G401 (cell line): ENCODE data around the gene CACNA1C. TPM values are rescaled to one million over a fixed set of nuclear protein-coding genes. Genes with fewer than 3 reads are reported as not detected.

Source experiments
- DNase-seq: peaks from one replicate; pipeline ENCODE4 v3.0.0-alpha.2; 2015; ENCODE audit warnings: low spot score
- in situ Hi-C: cut with HindIII; loops from 2 replicates; pipeline ENCODE4 v1.10.0; 2016; ENCODE audit warnings: low sequenced_read_pairs, mixed read lengths
- total RNA-seq: library from RNA; depleted of rRNA; stranded (reverse); fragments of >200 nt; shearing (Covaris generic); gene quantifications from 2 replicates; pipeline ENCODE4 v1.2.3, GENCODE V29; 2014

CACNA1C gene
- total RNA-seq, 1 experiment from 2014 or later = 2.8 TPM

DNA sequence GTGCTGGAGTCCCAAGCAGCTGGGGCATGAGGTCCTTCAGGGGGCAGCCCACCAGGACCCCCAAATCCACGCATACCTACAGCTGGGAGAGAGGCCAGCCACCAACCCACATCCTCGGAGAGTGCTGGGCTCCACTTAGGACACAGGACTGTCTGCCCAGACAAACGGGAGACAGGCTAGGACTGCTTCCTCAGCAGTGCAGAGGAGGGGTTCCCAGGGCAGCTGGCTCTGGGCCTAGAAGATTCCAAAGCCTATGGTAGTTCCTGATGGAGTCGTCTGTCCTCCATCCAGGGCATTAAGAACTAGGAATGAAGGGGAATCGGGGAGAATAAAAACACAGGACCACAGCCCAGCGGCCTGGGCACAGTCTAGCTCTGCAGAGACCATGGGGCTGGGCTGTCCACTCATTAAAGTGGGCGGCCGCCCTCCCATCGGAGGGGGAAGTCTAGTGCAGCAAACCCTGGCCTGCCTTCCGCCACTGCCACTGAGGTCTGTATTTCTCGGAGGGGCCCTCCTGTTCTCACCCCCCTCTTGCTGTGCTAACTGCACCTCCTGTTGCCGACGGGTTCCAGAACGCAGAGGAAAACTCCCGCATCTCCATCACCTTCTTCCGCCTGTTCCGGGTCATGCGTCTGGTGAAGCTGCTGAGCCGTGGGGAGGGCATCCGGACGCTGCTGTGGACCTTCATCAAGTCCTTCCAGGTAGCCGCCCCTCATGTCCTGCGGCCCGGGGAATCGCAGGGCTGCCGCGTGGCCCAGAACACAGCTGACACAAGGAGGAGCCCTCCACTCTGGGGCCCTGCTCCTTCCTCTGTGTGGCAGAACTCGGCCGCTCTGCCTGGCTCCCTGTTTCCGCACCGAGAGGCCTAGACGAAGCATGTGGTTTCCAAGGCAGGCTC is 598.5 kb downstream of the CACNA1C start:
- in situ Hi-C loops = no loop called here
- no peak for DNase-seq

- in situ Hi-C loops = no loop called here
- DNase-seq = no peak
Measured at GRCh38 chr12:2652011-2652400, 599.2 kb downstream of the CACNA1C start.

GRCh38 chr12:2652401-2653081 is 599.8 kb downstream of the CACNA1C start:
- no peak for DNase-seq

DNA sequence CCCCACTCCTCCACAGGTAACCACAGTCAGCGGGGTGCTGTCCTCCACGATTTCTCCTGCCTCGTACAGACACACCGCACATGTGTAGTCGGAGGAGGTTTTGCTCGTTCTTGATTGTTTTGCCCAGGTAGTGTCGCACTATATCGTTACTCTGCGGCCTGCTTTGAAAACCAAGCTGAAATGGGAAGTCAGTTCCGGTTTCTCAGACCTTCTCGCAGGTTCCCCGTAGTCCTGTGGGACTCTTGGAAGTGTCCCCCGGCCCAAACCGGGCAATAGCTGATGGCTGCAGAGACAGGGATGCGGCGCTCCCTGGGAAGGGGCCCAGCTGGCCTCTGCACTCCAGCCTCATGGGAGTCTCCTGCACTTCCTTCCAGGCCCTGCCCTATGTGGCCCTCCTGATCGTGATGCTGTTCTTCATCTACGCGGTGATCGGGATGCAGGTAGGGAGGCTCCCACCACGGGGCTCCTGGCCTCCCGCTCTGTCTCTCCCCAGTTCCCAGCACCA is 600.7 kb downstream of the CACNA1C start:
- in situ Hi-C loops = no loop called here
- DNase-seq = no peak

More at GRCh38 chr12:2652401-2653081, 599.8 kb downstream of the CACNA1C start:
- in situ Hi-C loops = no loop called here

DNA sequence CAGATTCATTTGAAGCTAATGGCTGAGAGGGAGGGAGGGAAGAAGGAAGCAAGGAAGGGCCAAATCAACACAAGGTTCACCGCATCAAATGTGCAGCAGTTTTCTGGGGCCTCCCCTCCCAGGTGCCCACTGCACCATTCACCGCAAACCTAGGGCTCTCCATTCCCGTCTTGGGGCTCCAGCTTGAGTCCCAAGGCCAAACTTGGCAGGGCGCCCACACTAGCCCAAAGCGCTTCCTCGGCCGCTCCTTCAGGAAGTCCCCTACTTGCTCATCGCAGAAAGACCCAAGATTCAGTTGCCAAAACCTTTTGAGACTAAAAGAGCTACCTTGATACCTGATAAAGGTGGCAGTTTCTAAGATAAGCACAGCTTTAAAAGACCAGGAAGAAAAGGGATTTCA is 601.5 kb downstream of the CACNA1C start:
- in situ Hi-C loops = no loop called here
- DNase-seq = no peak

- in situ Hi-C loops = no loop called here
- DNase-seq = no peak
Measured at GRCh38 chr12:2654741-2655140, 602.0 kb downstream of the CACNA1C start.

- in situ Hi-C loops = no loop called here
- no peak for DNase-seq
Measured at GRCh38 chr12:2662524-2662923, 609.7 kb downstream of the CACNA1C start.

GRCh38 chr12:2664721-2665577 is 612.2 kb downstream of the CACNA1C start:
- DNase-seq = no peak
- in situ Hi-C loops = no loop called here

- in situ Hi-C loops = no loop called here
- DNase-seq = no peak
Measured at GRCh38 chr12:2666411-2666810, 613.6 kb downstream of the CACNA1C start.

GRCh38 chr12:2666846-2667245 is 614.1 kb downstream of the CACNA1C start:
- no peak for DNase-seq
- in situ Hi-C loops = no loop called here

DNA sequence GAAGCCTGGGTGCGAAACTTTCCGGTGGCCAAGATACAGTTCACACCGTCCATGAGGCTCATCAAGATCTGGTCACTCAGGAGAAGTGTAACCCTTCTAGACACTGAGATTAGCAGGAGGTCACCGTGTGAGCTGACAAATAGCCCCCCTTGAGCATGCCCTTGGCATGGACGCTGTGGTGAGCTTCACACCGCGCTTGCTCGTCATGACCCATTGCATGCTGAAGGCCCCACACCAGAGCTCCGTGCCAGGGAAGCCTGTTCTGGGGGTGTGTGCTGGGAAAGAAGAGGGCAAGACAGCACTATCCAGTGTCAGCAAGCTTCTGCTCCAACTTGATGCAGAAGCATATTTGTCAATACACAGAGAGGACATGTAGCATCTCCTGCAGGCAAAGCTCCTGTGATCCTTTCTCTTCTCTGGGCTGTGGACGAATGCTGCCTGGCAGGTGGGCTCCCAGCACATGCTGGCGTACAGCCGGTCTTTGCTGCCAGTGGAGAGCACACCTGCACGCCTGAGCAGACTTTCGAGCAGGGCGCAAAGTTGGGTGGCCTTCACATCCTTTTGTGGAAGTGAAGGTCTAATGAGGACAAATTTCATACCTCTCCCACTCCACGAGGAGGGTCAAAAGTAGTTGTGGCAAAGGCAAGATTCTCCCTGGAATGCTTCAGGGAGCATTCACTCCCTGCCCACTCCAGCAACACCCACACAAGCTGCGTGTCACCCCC is 615.1 kb downstream of the CACNA1C start:
- in situ Hi-C loops = no loop called here
- no peak for DNase-seq

DNA sequence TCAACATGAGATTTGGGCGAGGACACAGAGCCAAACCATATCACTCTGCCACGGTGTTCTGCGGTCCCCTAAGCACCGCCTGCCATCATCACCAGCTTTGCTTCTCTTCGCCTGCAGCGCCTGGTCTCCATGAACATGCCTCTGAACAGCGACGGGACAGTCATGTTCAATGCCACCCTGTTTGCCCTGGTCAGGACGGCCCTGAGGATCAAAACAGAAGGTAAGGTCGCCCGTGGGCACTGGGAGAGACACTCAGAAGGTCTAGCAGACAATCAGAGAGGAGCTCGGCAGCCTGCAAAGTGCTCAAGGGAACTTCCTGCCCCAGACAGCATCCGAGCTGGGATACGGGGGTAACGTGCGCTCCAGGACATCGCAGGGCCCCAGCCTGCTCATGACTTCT is 616.0 kb downstream of the CACNA1C start:
- DNase-seq = no peak

DNA sequence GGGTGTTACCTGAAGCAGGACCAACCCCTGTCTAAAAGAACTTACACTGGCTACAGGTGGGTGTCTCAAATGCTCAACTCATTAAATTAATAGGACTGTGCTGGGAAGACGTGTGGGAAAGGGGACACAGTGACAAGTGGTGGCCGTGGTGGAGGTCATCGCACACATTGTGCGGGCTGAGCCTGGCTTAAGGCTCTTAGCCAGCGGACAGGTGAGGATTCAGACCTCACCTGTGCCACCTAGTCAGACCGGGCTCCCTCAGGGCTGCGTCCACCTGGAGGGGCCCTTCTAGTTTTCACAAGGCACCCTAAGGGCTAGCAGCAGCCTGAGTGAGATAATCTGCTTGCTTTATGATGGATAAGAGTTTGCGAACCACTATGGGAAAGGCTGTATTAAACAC is 616.8 kb downstream of the CACNA1C start:
- DNase-seq = no peak
- in situ Hi-C loops = no loop called here

More for the DNA sequence above, 616.0 kb downstream of the CACNA1C start:
- in situ Hi-C loops = no loop called here

- in situ Hi-C loops = no loop called here
- no peak for DNase-seq
Measured at GRCh38 chr12:2672863-2673262, 620.1 kb downstream of the CACNA1C start.

GRCh38 chr12:2673966-2674810 is 621.4 kb downstream of the CACNA1C start:
- in situ Hi-C loops = no loop called here
- DNase-seq = no peak

GRCh38 chr12:2675776-2676175 is 623.0 kb downstream of the CACNA1C start:
- in situ Hi-C loops = no loop called here
- DNase-seq = no peak

- in situ Hi-C loops = no loop called here
Measured at GRCh38 chr12:2677142-2677880, 624.5 kb downstream of the CACNA1C start.

More at GRCh38 chr12:2677142-2677880, 624.5 kb downstream of the CACNA1C start:
- DNase-seq = no peak
